Endothelial cell of umbilical vein (primary cell): Measurements from ENCODE around the gene GFPT2.

ENCODE experiments used
- EZH2 ChIP-seq: IDR thresholded peaks from 2 replicates; pipeline ENCODE4 v1.6.1; 2012; ENCODE audit warnings: borderline replicate concordance, low read depth, mild to moderate bottlenecking, moderate library complexity, low read length, inconsistent platforms; ENCODE audit not compliant: severe bottlenecking
- FOS ChIP-seq: IDR thresholded peaks from 2 replicates; pipeline ENCODE4 v1.6.1; 2011; ENCODE audit warnings: mild to moderate bottlenecking, low read length, moderate library complexity, borderline replicate concordance; ENCODE audit not compliant: insufficient read depth
- GATA2 ChIP-seq: IDR thresholded peaks from 2 replicates; pipeline ENCODE4 v1.7.0; 2011; ENCODE audit warnings: low read depth, mild to moderate bottlenecking, moderate library complexity, mixed read lengths, low read length; ENCODE audit not compliant: insufficient read length, insufficient read depth
- JUN ChIP-seq: IDR thresholded peaks from 2 replicates; pipeline ENCODE4 v1.6.1; 2011; ENCODE audit warnings: borderline replicate concordance, low read depth; ENCODE audit not compliant: insufficient read length, insufficient read depth
- MYC ChIP-seq: IDR thresholded peaks from one replicate; pipeline ENCODE4 v1.6.1; 2011; ENCODE audit warnings: mild to moderate bottlenecking, low read depth, low read length
- POLR2A ChIP-seq: IDR thresholded peaks from 2 replicates; pipeline ENCODE4 v1.6.1; 2012; ENCODE audit warnings: low read depth, mild to moderate bottlenecking, control low read depth, low read length
- POLR2AphosphoS5 ChIP-seq: IDR thresholded peaks from 2 replicates; pipeline ENCODE4 v1.6.1; 2012; ENCODE audit warnings: low read depth, mild to moderate bottlenecking, control low read depth, low read length, moderate library complexity; ENCODE audit not compliant: insufficient read depth
- TF ChIP-seq, protein P1 (sequence below), 2 donors: IDR thresholded peaks; 1 replicate in 1 of 2; 2 replicates in 1 of 2; pipeline ENCODE4 v1.5.1; 2011; ENCODE audit warnings: low read length in 2 of 2, mild to moderate bottlenecking in 2 of 2, moderate library complexity in 2 of 2, control low read depth in 1 of 2, inconsistent platforms in 1 of 2, low read depth in 1 of 2; ENCODE audit not compliant: insufficient read depth in 1 of 2; ENCODE audit errors: extremely low read depth in 1 of 2
- TF ChIP-seq, protein P2 (sequence below): IDR thresholded peaks from 2 replicates; pipeline ENCODE4 v1.6.1; 2011; ENCODE audit not compliant: insufficient read depth, insufficient read length

DNA sequence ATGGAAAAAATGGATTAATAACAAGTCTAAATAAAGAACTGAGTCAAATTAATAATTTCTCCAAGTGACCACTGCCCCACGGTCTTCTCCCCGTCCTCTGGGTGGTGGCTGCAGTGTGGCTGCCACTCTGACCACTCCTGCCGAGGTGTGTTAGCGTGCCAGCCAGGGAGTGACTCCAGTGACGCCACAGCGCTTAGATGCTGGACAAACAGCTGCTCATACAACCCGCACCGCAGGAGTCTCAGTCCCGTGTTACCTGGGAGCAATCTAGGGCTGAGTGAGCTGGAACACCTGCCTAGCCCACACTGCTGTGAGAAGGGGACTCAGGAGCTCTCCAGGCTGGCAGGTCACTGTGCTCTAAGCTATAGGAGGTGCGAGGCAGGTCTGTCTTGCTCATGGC is 71.4 kb downstream of the GFPT2 start:
- no peak for TF ChIP-seq POLR2AphosphoS5
- TF ChIP-seq, protein P1, sequence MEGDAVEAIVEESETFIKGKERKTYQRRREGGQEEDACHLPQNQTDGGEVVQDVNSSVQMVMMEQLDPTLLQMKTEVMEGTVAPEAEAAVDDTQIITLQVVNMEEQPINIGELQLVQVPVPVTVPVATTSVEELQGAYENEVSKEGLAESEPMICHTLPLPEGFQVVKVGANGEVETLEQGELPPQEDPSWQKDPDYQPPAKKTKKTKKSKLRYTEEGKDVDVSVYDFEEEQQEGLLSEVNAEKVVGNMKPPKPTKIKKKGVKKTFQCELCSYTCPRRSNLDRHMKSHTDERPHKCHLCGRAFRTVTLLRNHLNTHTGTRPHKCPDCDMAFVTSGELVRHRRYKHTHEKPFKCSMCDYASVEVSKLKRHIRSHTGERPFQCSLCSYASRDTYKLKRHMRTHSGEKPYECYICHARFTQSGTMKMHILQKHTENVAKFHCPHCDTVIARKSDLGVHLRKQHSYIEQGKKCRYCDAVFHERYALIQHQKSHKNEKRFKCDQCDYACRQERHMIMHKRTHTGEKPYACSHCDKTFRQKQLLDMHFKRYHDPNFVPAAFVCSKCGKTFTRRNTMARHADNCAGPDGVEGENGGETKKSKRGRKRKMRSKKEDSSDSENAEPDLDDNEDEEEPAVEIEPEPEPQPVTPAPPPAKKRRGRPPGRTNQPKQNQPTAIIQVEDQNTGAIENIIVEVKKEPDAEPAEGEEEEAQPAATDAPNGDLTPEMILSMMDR (IDR thresholded peaks at IDR 0.05; ENCODE audit: extremely low read depth in 1 of 2, insufficient read depth in 1 of 2, low read depth in 1 of 2, low read length in 2 of 2), result no peak
- TF ChIP-seq POLR2A, result no peak
- no peak for TF ChIP-seq JUN
- TF ChIP-seq EZH2, result no peak
- TF ChIP-seq FOS, result no peak
- TF ChIP-seq, protein P2, sequence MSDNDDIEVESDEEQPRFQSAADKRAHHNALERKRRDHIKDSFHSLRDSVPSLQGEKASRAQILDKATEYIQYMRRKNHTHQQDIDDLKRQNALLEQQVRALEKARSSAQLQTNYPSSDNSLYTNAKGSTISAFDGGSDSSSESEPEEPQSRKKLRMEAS, result no peak
- no peak for TF ChIP-seq GATA2
- TF ChIP-seq MYC, result no peak
